ENCODE measurements around the gene TBC1D25.

DNA sequence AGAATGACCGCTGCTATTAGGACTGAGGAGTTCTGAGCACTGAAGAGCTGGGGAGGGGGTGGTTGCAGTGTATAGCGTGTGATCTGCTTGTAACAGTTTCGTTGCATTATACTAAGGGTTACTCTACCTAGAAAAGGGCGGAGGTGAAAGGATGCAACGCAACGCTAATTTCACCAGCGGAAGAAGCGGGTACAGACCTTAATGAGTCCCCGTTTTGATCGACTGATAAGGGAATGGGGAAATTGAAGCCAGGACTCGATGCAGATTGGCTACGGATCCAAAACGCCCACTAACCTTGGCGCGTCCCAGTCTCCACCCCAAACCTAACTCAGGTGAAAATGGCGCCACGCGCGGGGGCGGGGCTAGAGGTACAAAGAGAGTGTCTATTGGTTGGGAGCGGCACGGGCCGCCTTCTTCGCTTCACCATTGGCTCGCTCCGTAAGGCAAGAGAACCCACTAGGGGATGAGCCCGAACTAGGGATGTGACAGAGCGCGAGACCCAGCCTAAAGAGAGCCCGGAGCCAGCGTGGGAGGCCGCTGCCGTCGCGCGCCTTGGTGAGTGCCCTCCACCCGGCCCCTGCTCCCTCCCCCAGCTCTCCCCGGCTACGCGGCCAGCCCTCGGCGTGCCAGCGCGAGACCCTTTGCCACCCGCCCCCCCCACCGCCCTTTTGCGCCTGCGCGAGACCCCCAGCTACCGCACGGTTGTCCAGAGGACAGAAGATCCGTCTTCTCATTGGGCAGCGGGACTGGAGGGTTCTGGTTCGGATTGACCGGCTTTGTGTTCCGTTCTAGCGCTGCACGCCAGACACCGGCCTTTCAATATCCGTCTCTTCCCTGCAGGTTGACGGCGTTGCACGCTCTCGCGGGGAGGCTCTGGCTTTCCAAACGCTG, 17.9 kb upstream of the TBC1D25 start, which contains the start of gene EBP:
- TF ChIP-seq, protein P1, sequence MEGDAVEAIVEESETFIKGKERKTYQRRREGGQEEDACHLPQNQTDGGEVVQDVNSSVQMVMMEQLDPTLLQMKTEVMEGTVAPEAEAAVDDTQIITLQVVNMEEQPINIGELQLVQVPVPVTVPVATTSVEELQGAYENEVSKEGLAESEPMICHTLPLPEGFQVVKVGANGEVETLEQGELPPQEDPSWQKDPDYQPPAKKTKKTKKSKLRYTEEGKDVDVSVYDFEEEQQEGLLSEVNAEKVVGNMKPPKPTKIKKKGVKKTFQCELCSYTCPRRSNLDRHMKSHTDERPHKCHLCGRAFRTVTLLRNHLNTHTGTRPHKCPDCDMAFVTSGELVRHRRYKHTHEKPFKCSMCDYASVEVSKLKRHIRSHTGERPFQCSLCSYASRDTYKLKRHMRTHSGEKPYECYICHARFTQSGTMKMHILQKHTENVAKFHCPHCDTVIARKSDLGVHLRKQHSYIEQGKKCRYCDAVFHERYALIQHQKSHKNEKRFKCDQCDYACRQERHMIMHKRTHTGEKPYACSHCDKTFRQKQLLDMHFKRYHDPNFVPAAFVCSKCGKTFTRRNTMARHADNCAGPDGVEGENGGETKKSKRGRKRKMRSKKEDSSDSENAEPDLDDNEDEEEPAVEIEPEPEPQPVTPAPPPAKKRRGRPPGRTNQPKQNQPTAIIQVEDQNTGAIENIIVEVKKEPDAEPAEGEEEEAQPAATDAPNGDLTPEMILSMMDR (IDR thresholded peaks at IDR 0.05; ENCODE audit: low read length), result no peak
- no peak for TF ChIP-seq EZH2 (IDR thresholded peaks at IDR 0.05; ENCODE audit: borderline replicate concordance, low read length)
